ENCODE data around the gene GFM1.

GRCh38 chr3:158728851-158729250 lies 84.5 kb downstream of the GFM1 start:
- no peak for TF ChIP-seq CTCF (IDR thresholded peaks at IDR 0.05)
- TF ChIP-seq POLR2A (IDR thresholded peaks at IDR 0.05; ENCODE audit: low read depth) = no peak
- no peak for TF ChIP-seq POLR2AphosphoS5 (IDR thresholded peaks at IDR 0.05)
